HCT116 (cell line): Measurements from ENCODE around the gene INHBE. TPM values are rescaled to one million over a fixed set of nuclear protein-coding genes. Genes with fewer than 3 reads are reported as not detected.
A peak's percentile ranks its signal among the peaks of the same experiment; 100 is the strongest.

Source experiments
- ATAC-seq: fragments of 200-7000 bp; cut with Tn5 transposase; 2 replicates; pipeline ENCODE4 v1.9.1; 2020; ENCODE audit warnings: mild to moderate bottlenecking, moderate library complexity
- BruUV-seq: library from RNA; stranded (reverse); fragments of 400-500 nt; replicated peaks from 2 replicates; lab custom pipeline; 2021; lab: Mats Ljungman, UMichigan
- CTCF ChIA-PET: fragments of 300-600 bp; sonication (Branson Sonifier 250); formaldehyde crosslinking; loops from one replicate; lab custom pipeline; 2021; ENCODE audit warnings: antibody characterized with exemption; lab: Charles Lee
- POLR2A ChIA-PET: fragments of 300-600, 350-600 bp; sonication (Branson Sonifier 250); formaldehyde crosslinking; loops from one replicate; lab custom pipeline; 2021; ENCODE audit warnings: antibody characterized with exemption; lab: Charles Lee
- RAD21 ChIA-PET, 2 experiments: fragments of 300-600 bp; sonication (Branson Sonifier 250); formaldehyde crosslinking; loops; one replicate each; lab custom pipeline; 2023; ENCODE audit warnings: low total read pairs in 2 of 2; ENCODE audit not compliant: uncharacterized antibody in 2 of 2, unreplicated experiment in 2 of 2, low non-redundant PET in 1 of 2; lab: Charles Lee
- DNase-seq: peaks from one replicate; pipeline ENCODE4 v3.0.0-alpha.2; 2010; ENCODE audit warnings: low read depth, low spot score
- H2AFZ ChIP-seq: fragments of 200-600 bp; shearing (Covaris generic), sonication (generic); 2 replicates; pipeline ENCODE4 v1.6.1; 2017; ENCODE audit warnings: low read depth, mixed run types, mixed read lengths, antibody characterized with exemption, low read length; ENCODE audit not compliant: poor library complexity, severe bottlenecking
- H3K27ac ChIP-seq: 2 replicates; pipeline ENCODE4 v1.5.1; 2012; ENCODE audit warnings: low read depth, low read length
- H3K27me3 ChIP-seq: fragments of 200-600 bp; sonication (generic); 2 replicates; pipeline ENCODE4 v1.6.1; 2016; ENCODE audit warnings: mixed run types, low read length, mixed read lengths; ENCODE audit not compliant: insufficient read depth
- H3K36me3 ChIP-seq, 2 experiments: fragments of 200-500 bp in 1 of 2; fragments of 200-600 bp in 1 of 2; sonication (Bioruptor generic) in 1 of 2; sonication (generic) in 1 of 2; 2 replicates each; pipeline versions ENCODE4 v1.5.1 to v1.6.1; 2014 to 2016; ENCODE audit warnings: low read length in 2 of 2, inconsistent platforms in 1 of 2, mixed read lengths in 1 of 2, mixed run types in 1 of 2; ENCODE audit not compliant: insufficient read depth in 2 of 2, control insufficient read depth in 1 of 2
- H3K4me1 ChIP-seq, 2 experiments: fragments of 200-600 bp in 1 of 2; sonication (generic) in 1 of 2; 2 replicates each; pipeline versions ENCODE4 v1.5.1 to v1.6.1; 2012 to 2017; ENCODE audit warnings: low read length in 2 of 2, inconsistent platforms in 1 of 2, mild to moderate bottlenecking in 1 of 2, mixed read lengths in 1 of 2, mixed run types in 1 of 2, moderate library complexity in 1 of 2; ENCODE audit not compliant: insufficient read depth in 2 of 2, control insufficient read depth in 1 of 2
- H3K4me2 ChIP-seq: fragments of 200-600 bp; sonication (generic); 2 replicates; pipeline ENCODE4 v1.6.1; 2017; ENCODE audit warnings: mixed run types, low read length, mixed read lengths
- H3K4me3 ChIP-seq, 2 experiments: fragments of 200-600 bp in 1 of 2; sonication (generic) in 1 of 2; replicated peaks in 1 of 2; 2 replicates each; pipeline ENCODE4 v1.5.1; 2011 to 2016; ENCODE audit warnings: low read length in 2 of 2, control low read depth in 1 of 2, low read depth in 1 of 2, mild to moderate bottlenecking in 1 of 2, mixed read lengths in 1 of 2, mixed run types in 1 of 2
- H3K79me2 ChIP-seq: fragments of 200-600 bp; sonication (generic); 2 replicates; pipeline ENCODE4 v1.6.1; 2017; ENCODE audit warnings: mild to moderate bottlenecking, mixed run types, low read length, moderate library complexity, mixed read lengths; ENCODE audit not compliant: insufficient read depth
- H3K9ac ChIP-seq: fragments of 200-600 bp; sonication (generic); 2 replicates; pipeline ENCODE4 v1.6.1; 2016; ENCODE audit warnings: low read length, mixed read lengths
- H3K9me2 ChIP-seq: fragments of 200-600 bp; sonication (generic), shearing (Covaris generic); 2 replicates; pipeline ENCODE4 v1.6.1; 2017; ENCODE audit warnings: mixed run types, mild to moderate bottlenecking, moderate library complexity; ENCODE audit not compliant: insufficient read depth
- H3K9me3 ChIP-seq, 2 experiments: fragments of 200-500 bp in 1 of 2; fragments of 200-600 bp in 1 of 2; sonication (Bioruptor generic) in 1 of 2; sonication (generic) in 1 of 2; 2 replicates each; pipeline ENCODE4 v1.6.1; 2014 to 2017; ENCODE audit warnings: low read length in 2 of 2, mixed read lengths in 2 of 2, inconsistent platforms in 1 of 2, low read depth in 1 of 2, mild to moderate bottlenecking in 1 of 2, mixed run types in 1 of 2, moderate library complexity in 1 of 2; ENCODE audit not compliant: control insufficient read depth in 1 of 2, insufficient read depth in 1 of 2
- H4K20me1 ChIP-seq: fragments of 200-600 bp; sonication (generic), shearing (Covaris generic); 2 replicates; pipeline ENCODE4 v1.6.1; 2017; ENCODE audit warnings: mixed run types, mild to moderate bottlenecking, moderate library complexity; ENCODE audit not compliant: insufficient read depth
- CBX3 ChIP-seq: IDR thresholded peaks from 2 replicates; pipeline ENCODE4 v1.6.1; 2012; ENCODE audit warnings: low read depth
- CTCF ChIP-seq, 3 experiments: fragments of 200-600 bp in 1 of 3; sonication (generic) in 1 of 3; IDR thresholded peaks in 2 of 3; conservative IDR thresholded peaks in 1 of 3; 2 replicates each; pipeline ENCODE4 v1.5.1; 2012 to 2017; ENCODE audit warnings: low read depth in 2 of 3, low read length in 2 of 3, antibody characterized with exemption in 1 of 3, borderline replicate concordance in 1 of 3, control low read depth in 1 of 3, mild to moderate bottlenecking in 1 of 3, mixed read lengths in 1 of 3, mixed run types in 1 of 3, moderate library complexity in 1 of 3; ENCODE audit not compliant: insufficient read depth in 1 of 3
- JUND ChIP-seq: IDR thresholded peaks from 2 replicates; pipeline ENCODE4 v1.6.1; 2012
- SIN3A ChIP-seq: IDR thresholded peaks from 2 replicates; pipeline ENCODE4 v1.6.1; 2012; ENCODE audit warnings: low read depth
- TCF7L2 ChIP-seq: IDR thresholded peaks from 2 replicates; pipeline ENCODE4 v1.7.0; 2011; ENCODE audit warnings: borderline replicate concordance, inconsistent platforms; ENCODE audit not compliant: insufficient read depth, insufficient read length; ENCODE audit errors: extremely low read depth
- YY1 ChIP-seq: IDR thresholded peaks from 2 replicates; pipeline ENCODE4 v1.6.1; 2011; ENCODE audit warnings: low read length, low read depth, moderate library complexity, mild to moderate bottlenecking; ENCODE audit not compliant: insufficient replicate concordance; ENCODE audit errors: extremely low read depth
- intact Hi-C: fragments of 100-400 bp; cut with micrococcal nuclease; formaldehyde crosslinking; loops from 2 replicates; pipeline ENCODE4 v1.10.0; 2022
- total RNA-seq: library from RNA; stranded (reverse); gene quantifications from one replicate; pipeline ENCODE4 v1.2.1, GENCODE V29; 2021; ENCODE audit not compliant: unreplicated experiment

The INHBE gene
- total RNA-seq, 1 experiment from 2014 or later = 0.89 TPM

- TF ChIP-seq YY1 (no peak), TCF7L2 (no peak), CBX3 (no peak), JUND (no peak)
- TF ChIP-seq, all 23 proteins: peak for 0
These were observed 20.4 kb downstream of the INHBE start (continued) for GRCh38 chr12:57475271-57476161.

DNA sequence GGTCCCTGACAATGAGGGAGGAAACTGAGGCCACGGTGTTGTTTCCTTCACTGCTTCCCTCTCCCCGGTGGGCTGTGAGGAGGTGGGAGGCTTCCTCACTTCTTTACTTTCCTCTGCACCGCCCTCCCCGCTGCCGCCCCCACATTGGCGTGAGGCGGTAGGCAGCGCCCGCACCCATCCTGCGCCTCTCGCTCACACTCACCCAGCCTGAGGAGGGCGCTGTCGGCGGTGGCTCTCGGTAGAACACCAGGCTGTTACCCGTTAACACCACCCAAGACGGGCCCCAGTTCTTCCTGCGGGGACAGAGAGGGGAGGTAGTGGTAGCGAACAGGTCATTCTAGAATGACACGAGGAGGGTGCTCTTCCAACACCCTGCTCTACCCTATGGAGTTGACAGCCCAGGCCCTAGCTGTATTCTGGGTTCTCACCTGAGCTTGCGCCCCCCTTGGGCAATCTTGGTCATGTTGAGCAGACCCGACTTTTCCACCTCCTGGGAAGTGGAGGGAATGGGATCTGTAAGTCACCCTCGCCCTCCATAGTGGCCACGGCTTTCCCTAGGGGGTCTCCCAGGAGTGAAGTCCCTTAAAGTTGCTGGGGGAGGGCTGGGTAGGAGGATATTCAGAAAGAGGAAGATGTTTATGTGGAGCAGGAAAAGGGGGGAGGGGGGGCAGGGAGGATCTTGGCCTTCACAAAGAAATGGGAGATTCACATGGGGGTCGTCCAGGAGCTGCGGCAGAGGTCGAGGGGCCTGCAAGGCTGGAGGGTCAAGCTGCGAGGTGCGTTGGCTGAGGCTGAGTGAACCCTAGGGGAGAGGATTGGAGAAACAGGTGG, 21.3 kb downstream of the INHBE start:
- POLR2A ChIA-PET = no interaction called here
- Histone ChIP-seq H3K27me3 (peaks cover 24% of the 10 kb centered on the region), H3K9ac (no peak overlapping the region), H4K20me1 (no peaks in the 10 kb centered on the region), H3K4me1 (peaks cover 0 to 16% of the 10 kb centered on the region in 2 experiments; a peak in 2 of 4 replicates), H3K9me3 (no peaks in the 10 kb centered on the region), H3K36me3 (no peaks in the 10 kb centered on the region), H3K4me2 (no peak overlapping the region), H3K4me3 (no peak overlapping the region), H3K27ac (no peak overlapping the region), H3K79me2 (no peaks in the 10 kb centered on the region), H3K9me2 (no peaks in the 10 kb centered on the region), H2AFZ (no peak overlapping the region)
- BruUV-seq = no TSS peak
- CTCF ChIA-PET = interaction anchor here (1.1 kb wide), 2 partner anchors 17 to 21 kb away, joined by 3 read pairs; partner anchors contain the start of genes GLI1 and INHBE
- intact Hi-C loops = no loop called here
- DNase-seq (no peak), ATAC-seq (no peak)
- TF ChIP-seq CTCF (IDR thresholded peaks at IDR 0.05 in 2 of 3, conservative IDR thresholded peaks at IDR 0.05 in 1 of 3; ENCODE audit: borderline replicate concordance in 1 of 3, insufficient read depth in 1 of 3, low read depth in 2 of 3, low read length in 2 of 3) = peak in 2 of 3 experiments; percentile 4 to 31; a peak in 2 of 6 replicates
- TF ChIP-seq SIN3A = no peak
- RAD21 ChIA-PET = no interaction called here
